GM12892 (cell line): ENCODE results near the gene ANTXR1.

Experiments
- POLR2A ChIP-seq: IDR thresholded peaks from 2 replicates; pipeline ENCODE4 v1.6.1; 2011; ENCODE audit warnings: low read depth, low read length, control low read depth
- POLR2AphosphoS5 ChIP-seq: IDR thresholded peaks from 2 replicates; pipeline ENCODE4 v1.6.1; 2011; ENCODE audit warnings: low read depth, low read length, control low read depth
- TAF1 ChIP-seq: IDR thresholded peaks from 2 replicates; pipeline ENCODE4 v1.6.1; 2011; ENCODE audit warnings: low read depth, mild to moderate bottlenecking, control low read depth, low read length, borderline replicate concordance

GRCh38 chr2:69214898-69215297, 201.9 kb downstream of the ANTXR1 start:
- no peak for TF ChIP-seq POLR2AphosphoS5
- no peak for TF ChIP-seq POLR2A
- no peak for TF ChIP-seq TAF1
